AG09309 (cell line): ENCODE results near the gene NTN3.
"Not testable (repeated sequence)": the region's sequence is repeated elsewhere in the genome, so short reads cannot be mapped to it uniquely, and the experiment has no call there.

Source experiments
- DNase-seq: peaks from one replicate; pipeline ENCODE4 v3.0.0-alpha.2; 2010; ENCODE audit warnings: low read depth
- H3K4me3 ChIP-seq: 2 replicates; pipeline ENCODE4 v1.5.1; 2011; ENCODE audit warnings: mild to moderate bottlenecking, low read depth, low read length, moderate library complexity; ENCODE audit not compliant: control insufficient read depth
- CTCF ChIP-seq: IDR thresholded peaks from 2 replicates; pipeline ENCODE4 v1.5.1; 2011; ENCODE audit warnings: mild to moderate bottlenecking, low read depth, low read length, inconsistent platforms; ENCODE audit not compliant: insufficient read depth, control insufficient read depth; ENCODE audit errors: missing control alignments

Gene NTN3

GRCh38 chr16:2474877-2475412, 3.8 kb downstream of the NTN3 start, which contains the start of gene TBC1D24:
TSS of gene TBC1D24 (plus strand) at chr16:2475127. CDS start at chr16:2496149, 21,022 bp downstream.
- peak within 1 kb of the TSS; percentile 71 for H3K4me3 ChIP-seq
- no peak for DNase-seq
- TF ChIP-seq CTCF: no peak

DNA sequence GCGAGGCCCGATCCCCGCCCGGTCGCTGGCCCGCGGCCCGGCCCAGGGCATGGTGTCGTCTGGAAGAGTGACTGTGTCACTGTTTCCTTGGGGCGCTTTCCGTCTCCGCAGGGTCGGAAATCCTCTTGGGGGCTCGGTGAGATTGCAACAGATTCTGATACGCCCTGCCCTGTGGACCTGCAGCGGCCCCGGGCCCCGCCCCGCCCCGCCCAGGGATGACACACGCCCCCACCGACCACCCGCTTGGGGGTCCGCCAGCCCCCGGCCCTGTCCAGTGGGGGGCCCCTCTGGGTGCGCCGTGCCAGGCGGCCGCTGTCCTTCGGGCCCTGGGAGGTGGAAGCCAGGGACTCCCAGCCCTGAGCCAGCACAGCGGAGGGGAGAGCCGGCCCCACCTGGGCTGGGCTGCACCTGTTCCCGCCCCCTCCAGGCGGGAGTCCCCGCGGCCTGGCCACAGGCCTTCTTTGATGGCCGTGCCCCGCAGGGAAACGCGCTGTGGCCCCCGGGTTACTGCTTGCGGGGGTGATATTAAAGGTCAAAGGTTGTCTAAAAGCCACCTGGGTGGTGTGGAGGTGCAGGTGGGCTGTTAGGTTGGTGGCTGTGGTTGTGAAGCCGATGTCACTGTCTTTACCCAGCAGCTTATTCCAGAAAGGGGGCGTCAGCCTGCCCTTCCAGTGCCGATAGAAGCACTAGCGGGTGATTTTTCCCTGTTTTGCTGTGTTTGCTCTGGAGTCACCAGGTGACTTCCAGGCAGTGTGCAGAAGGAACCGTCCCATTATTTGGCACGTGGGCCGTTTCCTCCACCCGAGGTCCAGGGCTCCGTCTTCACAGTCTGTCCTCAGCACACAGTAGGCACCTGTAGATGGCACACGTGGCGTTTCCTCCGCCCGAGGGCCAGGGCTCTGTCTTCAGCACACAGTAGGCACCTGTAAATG, 4.6 kb downstream of the NTN3 start:
- TF ChIP-seq CTCF: no peak
- DNase-seq: no peak

GRCh38 chr16:2476345-2476720, 5.2 kb downstream of the NTN3 start:
- no peak for DNase-seq
- TF ChIP-seq CTCF: no peak
- H3K4me3 ChIP-seq: no peak overlapping the region

More for the DNA sequence above, 4.6 kb downstream of the NTN3 start:
- peak overlapping the region; percentile 41 for H3K4me3 ChIP-seq

- TF ChIP-seq CTCF: no peak
- no peak for DNase-seq
- H3K4me3 ChIP-seq: no peak overlapping the region
Observed at GRCh38 chr16:2476741-2477140, 5.6 kb downstream of the NTN3 start.

DNA sequence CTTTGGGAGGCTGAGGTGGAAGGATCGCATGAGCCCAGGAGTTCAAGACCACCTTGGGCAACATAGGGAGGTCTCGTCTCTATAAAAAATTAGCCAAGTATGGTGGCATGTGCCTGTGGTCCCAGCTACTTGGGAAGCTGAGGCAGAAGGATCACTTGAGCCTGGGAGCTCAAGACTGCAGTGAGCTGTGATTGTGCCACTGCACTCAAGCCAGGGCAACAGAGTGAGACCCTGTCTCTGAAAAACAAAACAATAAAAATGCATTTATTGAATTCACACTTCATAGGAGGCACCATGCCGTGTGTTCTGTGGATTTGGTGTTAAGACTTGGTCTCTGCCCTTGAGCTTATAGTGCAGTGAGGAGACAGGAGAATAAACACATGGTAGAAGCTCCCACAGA, 6.2 kb downstream of the NTN3 start:
- no peak overlapping the region for H3K4me3 ChIP-seq
- DNase-seq: no peak
- TF ChIP-seq CTCF: no peak

DNA sequence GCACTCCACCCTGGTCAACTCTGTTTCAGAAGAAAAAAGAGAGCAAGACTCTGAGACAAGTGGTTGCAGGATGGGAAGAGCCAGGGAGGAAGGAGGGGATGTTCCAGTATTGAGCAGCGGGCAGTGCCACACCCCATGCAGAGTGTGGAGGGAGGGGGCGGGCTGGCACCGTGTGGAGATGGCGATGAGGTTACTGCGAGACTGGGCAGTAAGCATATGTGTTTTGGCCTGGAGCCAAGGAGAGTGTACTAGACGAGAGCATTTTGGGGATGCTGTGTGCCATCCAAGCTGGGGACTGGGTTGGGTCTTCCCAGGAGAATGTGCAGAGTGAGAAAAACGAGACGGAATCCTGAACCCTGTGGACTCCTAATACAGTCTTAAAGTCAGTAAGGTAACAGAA, 7.2 kb downstream of the NTN3 start:
- H3K4me3 ChIP-seq: no peak overlapping the region
- DNase-seq: no peak
- no peak for TF ChIP-seq CTCF

- DNase-seq, H3K4me3 ChIP-seq: not testable (repeated sequence)
Observed at GRCh38 chr16:2479996-2480395, 8.9 kb downstream of the NTN3 start.
